GM12892 (cell line): ENCODE measurements around the gene DDX20.

ENCODE experiments used
- DNase-seq: peaks from one replicate; pipeline ENCODE4 v3.0.0; 2011; ENCODE audit not compliant: insufficient read length
- FAIRE-seq: peaks from 2 replicates; lab custom pipeline; 2011; peaks lifted over from hg19 to GRCh38; lab: Jason Lieb, UNC
- POLR2A ChIP-seq: IDR thresholded peaks from 2 replicates; pipeline ENCODE4 v1.6.1; 2011; ENCODE audit warnings: low read depth, low read length, control low read depth
- POLR2AphosphoS5 ChIP-seq: IDR thresholded peaks from 2 replicates; pipeline ENCODE4 v1.6.1; 2011; ENCODE audit warnings: low read depth, low read length, control low read depth
- TAF1 ChIP-seq: IDR thresholded peaks from 2 replicates; pipeline ENCODE4 v1.6.1; 2011; ENCODE audit warnings: low read depth, mild to moderate bottlenecking, control low read depth, low read length, borderline replicate concordance

The DDX20 gene

GRCh38 chr1:111776861-111777260 is 21.2 kb downstream of the DDX20 start:
- no peak for DNase-seq
- TF ChIP-seq TAF1 (no peak), POLR2A (no peak), POLR2AphosphoS5 (no peak)
- FAIRE-seq: no peak

- no peak for FAIRE-seq
- no peak for DNase-seq
- no peak for TF ChIP-seq POLR2AphosphoS5
- no peak for TF ChIP-seq TAF1
- TF ChIP-seq POLR2A: no peak
These were observed 21.6 kb downstream of the DDX20 start for GRCh38 chr1:111777301-111777700.

- DNase-seq: no peak
- no peak for FAIRE-seq
- TF ChIP-seq POLR2A: no peak
These were observed 22.4 kb downstream of the DDX20 start for GRCh38 chr1:111778066-111778465.

- DNase-seq (no peak), FAIRE-seq (peak; percentile 50)
These were observed 22.9 kb downstream of the DDX20 start for GRCh38 chr1:111778541-111779051.

GRCh38 chr1:111779546-111779945 is 23.8 kb downstream of the DDX20 start:
- no peak for DNase-seq
- no peak for TF ChIP-seq TAF1
- no peak for TF ChIP-seq POLR2AphosphoS5
- TF ChIP-seq POLR2A: no peak
- FAIRE-seq: no peak

More at GRCh38 chr1:111778541-111779051, 22.9 kb downstream of the DDX20 start:
- TF ChIP-seq POLR2A (no peak), TAF1 (no peak), POLR2AphosphoS5 (no peak)

- DNase-seq (no peak), FAIRE-seq (no peak)
- TF ChIP-seq TAF1 (no peak), POLR2AphosphoS5 (no peak), POLR2A (no peak)
These were observed 28.7 kb downstream of the DDX20 start for GRCh38 chr1:111784273-111784901.

GRCh38 chr1:111786669-111787207 is 31.0 kb downstream of the DDX20 start:
- TF ChIP-seq TAF1: no peak
- TF ChIP-seq POLR2A: no peak
- no peak for TF ChIP-seq POLR2AphosphoS5
- DNase-seq: no peak
- FAIRE-seq: no peak

- FAIRE-seq (no peak), DNase-seq (no peak)
- TF ChIP-seq TAF1 (no peak), POLR2A (no peak), POLR2AphosphoS5 (no peak)
These were observed 33.4 kb downstream of the DDX20 start for GRCh38 chr1:111789142-111789541.

GRCh38 chr1:111789666-111790316 is 34.1 kb downstream of the DDX20 start:
- TF ChIP-seq POLR2A (no peak), TAF1 (no peak), POLR2AphosphoS5 (no peak)
- FAIRE-seq (no peak), DNase-seq (no peak)

GRCh38 chr1:111791776-111792175 is 36.1 kb downstream of the DDX20 start:
- DNase-seq: no peak
- no peak for FAIRE-seq
- no peak for TF ChIP-seq POLR2A
- TF ChIP-seq POLR2AphosphoS5: no peak
- no peak for TF ChIP-seq TAF1

GRCh38 chr1:111792249-111792648 is 36.5 kb downstream of the DDX20 start:
- FAIRE-seq: no peak

GRCh38 chr1:111793923-111794322 is 38.2 kb downstream of the DDX20 start:
- FAIRE-seq (no peak), DNase-seq (no peak)
- TF ChIP-seq POLR2A (no peak), POLR2AphosphoS5 (no peak), TAF1 (no peak)

More at GRCh38 chr1:111792249-111792648, 36.5 kb downstream of the DDX20 start:
- TF ChIP-seq POLR2AphosphoS5: no peak
- TF ChIP-seq POLR2A: no peak
- TF ChIP-seq TAF1: no peak
- DNase-seq: no peak

GRCh38 chr1:111795401-111795800 is 39.7 kb downstream of the DDX20 start:
- TF ChIP-seq POLR2AphosphoS5 (no peak), POLR2A (no peak), TAF1 (no peak)
- DNase-seq (no peak), FAIRE-seq (no peak)
